GM12878 (cell line): Measurements from ENCODE around the gene DOCK9. TPM values are rescaled to one million over a fixed set of nuclear protein-coding genes. Genes with fewer than 3 reads are reported as not detected.

ENCODE experiments used
- ATAC-seq: fragments of 200-7000 bp; cut with Tn5 transposase; 3 replicates; pipeline ENCODE4 v1.9.1; 2020; ENCODE audit warnings: mild to moderate bottlenecking, moderate library complexity
- BruUV-seq: library from RNA; stranded (reverse); fragments of 400-500 nt; replicated peaks from 2 replicates; lab custom pipeline; 2021; lab: Mats Ljungman, UMichigan
- CTCF ChIA-PET: fragments of 300-600 bp; sonication (Branson Sonifier 250); formaldehyde crosslinking; extraction: SDS; loops from one replicate; lab custom pipeline; 2021; ENCODE audit warnings: inconsistent platforms; lab: Yijun Ruan, JAX
- POLR2A ChIA-PET: fragments of 350-600 bp; formaldehyde crosslinking; extraction: SDS; loops from one replicate; lab custom pipeline; 2021; ENCODE audit warnings: inconsistent platforms; lab: Charles Lee
- RAD21 ChIA-PET: fragments of 300-600 bp; sonication (Branson Sonifier 250); formaldehyde crosslinking; loops from one replicate; lab custom pipeline; 2023; ENCODE audit warnings: antibody characterized with exemption; ENCODE audit not compliant: unreplicated experiment; lab: Charles Lee
- SMC1A ChIA-PET: fragments of 300-600 bp; sonication (Branson Sonifier 250); formaldehyde crosslinking; loops from one replicate; lab custom pipeline; 2023; ENCODE audit not compliant: unreplicated experiment, uncharacterized antibody; lab: Charles Lee
- DNase-seq: peaks from one replicate; pipeline ENCODE4 v3.0.0-alpha.2; 2011; ENCODE audit warnings: low read depth, low spot score
- FAIRE-seq: peaks from 3 replicates; lab custom pipeline; 2011; peaks lifted over from hg19 to GRCh38; lab: Jason Lieb, UNC
- H2AFZ ChIP-seq: 2 replicates; pipeline ENCODE4 v1.6.0; 2011; ENCODE audit warnings: low read depth, low read length, control low read depth; ENCODE audit not compliant: control insufficient read depth
- H3K27ac ChIP-seq: 2 replicates; pipeline ENCODE4 v1.5.1; 2011; ENCODE audit warnings: control low read depth; ENCODE audit not compliant: control insufficient read depth, insufficient read depth
- H3K27me3 ChIP-seq, 2 experiments: replicated peaks in 1 of 2; 2 replicates each; pipeline versions ENCODE4 v1.6.0 to v1.6.1; 2011; ENCODE audit warnings: low read length in 1 of 2; ENCODE audit not compliant: control insufficient read depth in 2 of 2, insufficient read depth in 2 of 2
- H3K36me3 ChIP-seq, 2 experiments: 2 replicates each; pipeline ENCODE4 v1.5.1; 2011; ENCODE audit warnings: low read length in 1 of 2; ENCODE audit not compliant: control insufficient read depth in 2 of 2, insufficient read depth in 2 of 2
- H3K4me1 ChIP-seq: 2 replicates; pipeline ENCODE4 v1.6.1; 2011; ENCODE audit warnings: mild to moderate bottlenecking, low read length, moderate library complexity, mixed read lengths; ENCODE audit not compliant: control insufficient read depth, insufficient read depth
- H3K4me2 ChIP-seq: 2 replicates; pipeline ENCODE4 v1.6.0; 2011; ENCODE audit warnings: control low read depth; ENCODE audit not compliant: control insufficient read depth, insufficient read depth
- H3K4me3 ChIP-seq: fragments of 200-600 bp; sonication (generic); 2 replicates; pipeline ENCODE4 v1.5.1; 2016
- H3K79me2 ChIP-seq: 2 replicates; pipeline ENCODE4 v1.6.0; 2011; ENCODE audit warnings: low read length; ENCODE audit not compliant: control insufficient read depth, insufficient read depth
- H3K9ac ChIP-seq: 2 replicates; pipeline ENCODE4 v1.8.0; 2011; ENCODE audit warnings: low read length, control low read depth, mixed read lengths; ENCODE audit not compliant: control insufficient read depth, insufficient read depth
- H3K9me3 ChIP-seq: replicated peaks from 3 replicates; pipeline ENCODE4 v1.5.1; 2011; ENCODE audit warnings: mild to moderate bottlenecking, low read length; ENCODE audit not compliant: control insufficient read depth, insufficient read depth
- H4K20me1 ChIP-seq: 2 replicates; pipeline ENCODE4 v1.6.0; 2011; ENCODE audit not compliant: control insufficient read depth, insufficient read depth
- CEBPB ChIP-seq, 2 experiments: fragments of 150-350 bp in 1 of 2; IDR thresholded peaks; 2 replicates each; pipeline ENCODE4 v1.6.1; 2012 to 2014; ENCODE audit warnings: low read depth in 2 of 2, low read length in 2 of 2, borderline replicate concordance in 1 of 2, inconsistent platforms in 1 of 2
- CREM ChIP-seq: IDR thresholded peaks from 2 replicates; pipeline ENCODE4 v1.6.1; 2014; ENCODE audit warnings: antibody characterized with exemption, low read depth
- CTCF ChIP-seq, 3 experiments: IDR thresholded peaks in 2 of 3; conservative IDR thresholded peaks in 1 of 3; 2 replicates each; pipeline ENCODE4 v1.5.1; 2011; ENCODE audit warnings: low read depth in 3 of 3, low read length in 3 of 3, mild to moderate bottlenecking in 3 of 3, control low read depth in 2 of 3, moderate library complexity in 2 of 3, inconsistent platforms in 1 of 3, mixed read lengths in 1 of 3; ENCODE audit not compliant: control insufficient read depth in 2 of 3, insufficient read depth in 1 of 3; ENCODE audit errors: extremely low read depth in 1 of 3
- E4F1 ChIP-seq: fragments of 450-650 bp; IDR thresholded peaks from 2 replicates; pipeline ENCODE4 v1.6.1; 2018; ENCODE audit warnings: borderline replicate concordance, mild to moderate bottlenecking; ENCODE audit not compliant: partially characterized antibody
- HCFC1 ChIP-seq: fragments of 150-350 bp; IDR thresholded peaks from 2 replicates; pipeline ENCODE4 v1.6.1; 2014; ENCODE audit warnings: low read length
- NFYA ChIP-seq: IDR thresholded peaks from 2 replicates; pipeline ENCODE4 v1.6.1; 2011; ENCODE audit warnings: low read depth, mild to moderate bottlenecking, low read length, improper control_type of control experiment, borderline replicate concordance
- RFX5 ChIP-seq: IDR thresholded peaks from 2 replicates; pipeline ENCODE4 v1.6.1; 2011; ENCODE audit warnings: low read depth, low read length, improper control_type of control experiment
- SMAD1 ChIP-seq: fragments of 450-650 bp; IDR thresholded peaks from 2 replicates; pipeline ENCODE4 v1.6.1; 2018; ENCODE audit warnings: mild to moderate bottlenecking, low read depth; ENCODE audit not compliant: partially characterized antibody
- SREBF1 ChIP-seq: IDR thresholded peaks from 2 replicates; pipeline ENCODE4 v1.6.1; 2012; ENCODE audit warnings: mild to moderate bottlenecking, low read length
- SREBF2 ChIP-seq: IDR thresholded peaks from 2 replicates; pipeline ENCODE4 v1.6.1; 2012; ENCODE audit warnings: mild to moderate bottlenecking, low read length
- TBL1XR1 ChIP-seq: IDR thresholded peaks from 2 replicates; pipeline ENCODE4 v1.6.1; 2012; ENCODE audit warnings: low read depth, low read length, improper control_type of control experiment
- TCF12 ChIP-seq: IDR thresholded peaks from 2 replicates; pipeline ENCODE4 v1.6.1; 2011; ENCODE audit warnings: low read depth, mild to moderate bottlenecking, low read length
- YBX1 ChIP-seq: fragments of 450-650 bp; IDR thresholded peaks from 2 replicates; pipeline ENCODE4 v1.6.1; 2016; ENCODE audit warnings: antibody characterized with exemption
- ZNF592 ChIP-seq: fragments of 450-650 bp; IDR thresholded peaks from 2 replicates; pipeline ENCODE4 v1.6.1; 2017; ENCODE audit warnings: mild to moderate bottlenecking, moderate library complexity
- ZSCAN29 ChIP-seq: fragments of 450-650 bp; IDR thresholded peaks from 2 replicates; pipeline ENCODE4 v1.6.1; 2017; ENCODE audit warnings: mild to moderate bottlenecking, moderate library complexity
- WGBS: methylation state at CpG from one replicate; pipeline ENCODE4 v1.1.6; 2016; ENCODE audit warnings: low lambda C conversion rate; ENCODE audit not compliant: insufficient replicate concordance, insufficient coverage; ENCODE audit errors: missing lambda C conversion rate; 5-methylcytosine and 5-hydroxymethylcytosine counted together
- in situ Hi-C: fragments of 300-500 bp; cut with MboI; formaldehyde crosslinking; loops from 9 replicates; pipeline ENCODE4 v1.14.3; 2018; ENCODE audit warnings: mixed read lengths
- intact Hi-C: fragments of 100-400 bp; cut with micrococcal nuclease; formaldehyde crosslinking; loops from one replicate; pipeline ENCODE4 v1.14.2; 2022; ENCODE audit not compliant: unreplicated experiment
- polyA plus RNA-seq, 11 experiments: library from polyadenylated mRNA; depleted of rRNA in 4 of 11; unstranded in 6 of 11; stranded (reverse) in 5 of 11; fragments of >200 nt; fragmentation: Nextera tagmentation in 4 of 11; fragmentation: Illumina TruSeq in 1 of 11; extraction: Ambion mirVana in 4 of 11; extraction: Trizol in 1 of 11; gene quantifications; 1 replicate in 1 of 11; 2 replicates in 10 of 11; pipeline versions ENCODE4 v1.2.1 to v1.2.3, GENCODE V29; 2011 to 2016; ENCODE audit warnings: inconsistent platforms in 2 of 11, missing spikeins in 2 of 11, low read depth in 1 of 11
- total RNA-seq, 4 experiments: library from RNA; depleted of rRNA in 3 of 4; stranded (reverse); fragments of >200 nt in 3 of 4; fragmentation: Illumina TruSeq in 1 of 4; extraction: Trizol in 1 of 4; gene quantifications; 2 replicates each; pipeline versions ENCODE4 v1.2.1 to v1.2.3, GENCODE V29; 2013 to 2021

DOCK9 gene
- total and polyA plus RNA-seq, 10 of the 15 experiments (the other 5 are each of a cell fraction or from before 2014, with no cell fraction given): 0.09 to 2.9 (median 0.74) TPM

GRCh38 chr13:98878486-98879126 lies 99.3 kb downstream of the DOCK9 start (continued):
- TF ChIP-seq ZNF592 (no peak), SREBF2 (no peak), ZSCAN29 (no peak), CTCF (IDR thresholded peaks at IDR 0.05 in 2 of 3, conservative IDR thresholded peaks at IDR 0.05 in 1 of 3; ENCODE audit: control insufficient read depth in 2 of 3, extremely low read depth in 1 of 3, insufficient read depth in 1 of 3, low read depth in 3 of 3, low read length in 3 of 3) (no peak), CREM (no peak)
- TF ChIP-seq, all 136 proteins: peak for 0

GRCh38 chr13:98877936-98878335 lies 99.9 kb downstream of the DOCK9 start:
- intact Hi-C loops: no loop called here
- no TSS peak for BruUV-seq
- no peaks in the 10 kb centered on the region for H3K79me2 ChIP-seq
- FAIRE-seq (no peak), DNase-seq (no peak), ATAC-seq (no peak)
- peaks cover 9% of the 10 kb centered on the region for H3K4me1 ChIP-seq
- ChIA-PET SMC1A (interaction anchor here (1.2 to 1.5 kb wide), 2 partner anchors 8 to 18 kb away, joined by 3 to 6 read pairs; no protein-coding TSS in a partner anchor), CTCF (interaction anchor here (1.0 kb wide), 1 partner anchor 8 kb away, joined by 5 read pairs; no protein-coding TSS in a partner anchor), RAD21 (no interaction called here), POLR2A (no interaction called here)
- H3K9me3 ChIP-seq: peaks cover 2% of the 10 kb centered on the region; the same call in 2 of the 3 replicates
- H3K27me3 ChIP-seq: no peaks in the 10 kb centered on the region
- H2AFZ ChIP-seq: no peak overlapping the region
- H4K20me1 ChIP-seq: no peaks in the 10 kb centered on the region
- H3K36me3 ChIP-seq: no peaks in the 10 kb centered on the region
- in situ Hi-C loops: no loop called here
- H3K4me2 ChIP-seq: no peak overlapping the region
- H3K4me3 ChIP-seq: no peak overlapping the region
- 79% methylated on average over 4 of the region's 4 CpGs for WGBS
- H3K27ac ChIP-seq: no peak overlapping the region
- no peak overlapping the region for H3K9ac ChIP-seq
- no peak for TF ChIP-seq E4F1
- TF ChIP-seq RFX5: no peak
- no peak for TF ChIP-seq YBX1
- TF ChIP-seq TBL1XR1: no peak
- no peak for TF ChIP-seq TCF12
- no peak for TF ChIP-seq SREBF1
- no peak for TF ChIP-seq NFYA
- TF ChIP-seq HCFC1: no peak
- TF ChIP-seq CEBPB (IDR thresholded peaks at IDR 0.05; ENCODE audit: borderline replicate concordance in 1 of 2, low read depth in 2 of 2, low read length in 2 of 2): no peak
- no peak for TF ChIP-seq SMAD1
